Neural cell (in vitro differentiated cells): ENCODE results near the gene REL. TPM values are rescaled to one million over a fixed set of nuclear protein-coding genes. Genes with fewer than 3 reads are reported as not detected.

Source experiments
- H2AFZ ChIP-seq: fragments of 200-600, 300-800 bp; sonication (generic), shearing (Covaris generic); 2 replicates; pipeline ENCODE4 v1.6.0; 2014; ENCODE audit warnings: low read depth, mild to moderate bottlenecking, antibody characterized with exemption, low read length, moderate library complexity
- H3F3A ChIP-seq: fragments of 200-600 bp; shearing (Covaris generic); 2 replicates; pipeline ENCODE4 v1.6.1; 2016; ENCODE audit warnings: mild to moderate bottlenecking, moderate library complexity, mixed read lengths, antibody characterized with exemption, low read length; ENCODE audit not compliant: insufficient read depth, poor library complexity, severe bottlenecking
- H3K27ac ChIP-seq: fragments of 200-600, 300-800 bp; sonication (generic), shearing (Covaris generic); 2 replicates; pipeline ENCODE4 v1.5.1; 2014; ENCODE audit warnings: mild to moderate bottlenecking, low read length, moderate library complexity
- H3K27me3 ChIP-seq: fragments of 300-800, 200-600 bp; sonication (generic), shearing (Covaris generic); 2 replicates; pipeline ENCODE4 v1.6.0; 2014; ENCODE audit warnings: mild to moderate bottlenecking, low read depth, low read length, moderate library complexity; ENCODE audit not compliant: insufficient read depth
- H3K36me3 ChIP-seq: fragments of 300-800, 200-600 bp; sonication (generic), shearing (Covaris generic); 2 replicates; pipeline ENCODE4 v1.5.1; 2014; ENCODE audit warnings: mild to moderate bottlenecking, antibody characterized with exemption, low read length, moderate library complexity; ENCODE audit not compliant: insufficient read depth
- H3K4me2 ChIP-seq: fragments of 300-800, 200-600 bp; sonication (generic), shearing (Covaris generic); 2 replicates; pipeline ENCODE4 v1.6.0; 2014; ENCODE audit warnings: mild to moderate bottlenecking, low read length
- H3K4me3 ChIP-seq: fragments of 300-800, 200-600 bp; sonication (generic), shearing (Covaris generic); 2 replicates; pipeline ENCODE4 v1.5.1; 2014; ENCODE audit warnings: mild to moderate bottlenecking, low read length, moderate library complexity
- H3K79me2 ChIP-seq: fragments of 200-600 bp; shearing (Covaris generic); replicated peaks from 2 replicates; pipeline ENCODE4 v1.6.0; 2014; ENCODE audit warnings: mild to moderate bottlenecking, low read length, moderate library complexity; ENCODE audit not compliant: insufficient read depth
- H3K9ac ChIP-seq: fragments of 300-800, 200-600 bp; sonication (generic), shearing (Covaris generic); 2 replicates; pipeline ENCODE4 v1.6.1; 2016; ENCODE audit warnings: mild to moderate bottlenecking, low read length, mixed read lengths
- H3K9me2 ChIP-seq: fragments of 200-600 bp; shearing (Covaris generic); 2 replicates; pipeline ENCODE4 v1.6.1; 2016; ENCODE audit warnings: mild to moderate bottlenecking, low read length, mixed read lengths; ENCODE audit not compliant: insufficient read depth
- H3K9me3 ChIP-seq: fragments of 200-600, 300-800 bp; sonication (generic), shearing (Covaris generic); 2 replicates; pipeline ENCODE4 v1.6.1; 2016; ENCODE audit warnings: mild to moderate bottlenecking, mixed run types, low read length, moderate library complexity, mixed read lengths
- H4K20me1 ChIP-seq: fragments of 200-600 bp; shearing (Covaris generic); 2 replicates; pipeline ENCODE4 v1.6.1; 2016; ENCODE audit warnings: mild to moderate bottlenecking, mixed run types; ENCODE audit not compliant: insufficient read depth
- CTCF ChIP-seq: fragments of 450-650 bp; IDR thresholded peaks from 2 replicates; pipeline ENCODE4 v1.5.1; 2014; ENCODE audit warnings: antibody characterized with exemption, mild to moderate bottlenecking, moderate library complexity; ENCODE audit not compliant: poor library complexity, severe bottlenecking
- EP300 ChIP-seq: fragments of 450-650 bp; conservative IDR thresholded peaks from 2 replicates; pipeline ENCODE4 v1.6.1; 2014; ENCODE audit warnings: antibody characterized with exemption, mild to moderate bottlenecking, moderate library complexity; ENCODE audit not compliant: poor library complexity, severe bottlenecking
- EZH2 ChIP-seq: fragments of 200-600, 300-800 bp; shearing (Covaris generic), sonication (generic); IDR thresholded peaks from 2 replicates; pipeline ENCODE4 v1.6.1; 2014; ENCODE audit warnings: antibody characterized with exemption, low read length, borderline replicate concordance, mild to moderate bottlenecking; ENCODE audit not compliant: insufficient read depth, poor library complexity, severe bottlenecking
- MXI1 ChIP-seq: fragments of 450-650 bp; conservative IDR thresholded peaks from 2 replicates; pipeline ENCODE4 v1.6.1; 2014; ENCODE audit warnings: antibody characterized with exemption, mild to moderate bottlenecking; ENCODE audit not compliant: poor library complexity, severe bottlenecking
- POLR2AphosphoS5 ChIP-seq: IDR thresholded peaks from 2 replicates; pipeline ENCODE4 v1.6.1; 2012
- RAD21 ChIP-seq: fragments of 450-650 bp; conservative IDR thresholded peaks from 2 replicates; pipeline ENCODE4 v1.6.1; 2014; ENCODE audit warnings: antibody characterized with exemption, mild to moderate bottlenecking, moderate library complexity
- SMC3 ChIP-seq: fragments of 450-650 bp; conservative IDR thresholded peaks from 2 replicates; pipeline ENCODE4 v1.6.1; 2014; ENCODE audit warnings: antibody characterized with exemption, mild to moderate bottlenecking, moderate library complexity; ENCODE audit not compliant: poor library complexity
- TAF1 ChIP-seq: IDR thresholded peaks from 2 replicates; pipeline ENCODE4 v1.6.1; 2012; ENCODE audit warnings: low read depth
- polyA plus RNA-seq: library from polyadenylated mRNA; depleted of rRNA; stranded (reverse); fragments of >200 nt; gene quantifications from 2 replicates; pipeline ENCODE4 v1.2.3, GENCODE V29; 2014
- TF ChIP-seq, protein P1 (sequence below): IDR thresholded peaks from 2 replicates; pipeline ENCODE4 v1.6.1; 2012; ENCODE audit warnings: borderline replicate concordance

REL gene
- polyA plus RNA-seq, 1 donor from 2014 or later = 1.9 TPM

DNA sequence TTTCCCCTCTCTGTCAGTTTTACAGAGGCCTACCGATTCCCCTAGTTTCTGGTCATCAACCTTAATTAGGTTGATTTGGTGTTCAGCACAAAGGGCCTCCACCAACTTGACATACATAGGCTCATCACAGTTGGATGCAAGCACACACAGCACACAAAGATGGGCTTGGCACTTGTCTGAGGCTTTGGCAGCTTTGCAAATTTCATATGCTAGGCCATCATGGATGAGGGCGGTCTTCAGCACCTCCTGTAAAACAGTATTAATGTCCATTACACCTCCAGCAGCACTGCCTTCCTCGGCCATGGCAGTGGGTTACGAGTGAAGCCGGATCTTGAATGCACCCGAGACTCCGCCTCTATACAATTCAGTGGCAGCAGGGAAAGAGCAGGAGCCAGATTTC is 56.9 kb downstream of the REL start:
- TF ChIP-seq EZH2 (no peak), RAD21 (no peak), SMC3 (no peak), MXI1 (no peak), POLR2AphosphoS5 (no peak), TAF1 (no peak), EP300 (no peak), CTCF (no peak)
- TF ChIP-seq, protein P1, sequence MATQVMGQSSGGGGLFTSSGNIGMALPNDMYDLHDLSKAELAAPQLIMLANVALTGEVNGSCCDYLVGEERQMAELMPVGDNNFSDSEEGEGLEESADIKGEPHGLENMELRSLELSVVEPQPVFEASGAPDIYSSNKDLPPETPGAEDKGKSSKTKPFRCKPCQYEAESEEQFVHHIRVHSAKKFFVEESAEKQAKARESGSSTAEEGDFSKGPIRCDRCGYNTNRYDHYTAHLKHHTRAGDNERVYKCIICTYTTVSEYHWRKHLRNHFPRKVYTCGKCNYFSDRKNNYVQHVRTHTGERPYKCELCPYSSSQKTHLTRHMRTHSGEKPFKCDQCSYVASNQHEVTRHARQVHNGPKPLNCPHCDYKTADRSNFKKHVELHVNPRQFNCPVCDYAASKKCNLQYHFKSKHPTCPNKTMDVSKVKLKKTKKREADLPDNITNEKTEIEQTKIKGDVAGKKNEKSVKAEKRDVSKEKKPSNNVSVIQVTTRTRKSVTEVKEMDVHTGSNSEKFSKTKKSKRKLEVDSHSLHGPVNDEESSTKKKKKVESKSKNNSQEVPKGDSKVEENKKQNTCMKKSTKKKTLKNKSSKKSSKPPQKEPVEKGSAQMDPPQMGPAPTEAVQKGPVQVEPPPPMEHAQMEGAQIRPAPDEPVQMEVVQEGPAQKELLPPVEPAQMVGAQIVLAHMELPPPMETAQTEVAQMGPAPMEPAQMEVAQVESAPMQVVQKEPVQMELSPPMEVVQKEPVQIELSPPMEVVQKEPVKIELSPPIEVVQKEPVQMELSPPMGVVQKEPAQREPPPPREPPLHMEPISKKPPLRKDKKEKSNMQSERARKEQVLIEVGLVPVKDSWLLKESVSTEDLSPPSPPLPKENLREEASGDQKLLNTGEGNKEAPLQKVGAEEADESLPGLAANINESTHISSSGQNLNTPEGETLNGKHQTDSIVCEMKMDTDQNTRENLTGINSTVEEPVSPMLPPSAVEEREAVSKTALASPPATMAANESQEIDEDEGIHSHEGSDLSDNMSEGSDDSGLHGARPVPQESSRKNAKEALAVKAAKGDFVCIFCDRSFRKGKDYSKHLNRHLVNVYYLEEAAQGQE = no peak
- Histone ChIP-seq H3K79me2 (no peaks in the 10 kb centered on the region), H3F3A (no peaks in the 10 kb centered on the region)

DNA sequence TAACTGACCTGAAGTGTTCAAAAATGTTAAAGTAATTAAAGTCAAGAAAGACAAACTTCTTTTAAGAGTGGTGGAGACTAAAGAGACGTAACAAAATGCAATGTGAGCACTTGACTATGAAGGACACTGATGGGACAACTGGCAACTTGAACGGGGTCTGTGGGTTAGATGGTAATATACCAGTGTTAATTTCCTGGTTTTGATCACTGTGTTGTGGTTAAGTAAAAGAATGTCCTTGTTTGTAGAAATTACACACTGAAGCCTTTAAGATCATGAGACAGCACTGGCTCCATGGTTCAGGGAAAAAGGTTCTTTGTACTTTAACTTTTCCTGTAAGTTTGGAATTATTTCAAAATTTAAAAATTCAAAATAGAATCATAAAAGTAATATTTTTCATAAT is 58.2 kb downstream of the REL start:
- Histone ChIP-seq H3K36me3 (no peaks in the 10 kb centered on the region), H3K9me3 (no peaks in the 10 kb centered on the region), H3K27ac (no peak overlapping the region), H3K9me2 (no peaks in the 10 kb centered on the region), H3F3A (no peaks in the 10 kb centered on the region), H3K79me2 (no peaks in the 10 kb centered on the region), H2AFZ (no peak overlapping the region), H4K20me1 (no peaks in the 10 kb centered on the region), H3K4me2 (no peak overlapping the region), H3K4me3 (no peak overlapping the region), H3K9ac (no peak overlapping the region), H3K27me3 (no peaks in the 10 kb centered on the region)
- TF ChIP-seq TAF1 (no peak), MXI1 (no peak), CTCF (no peak), RAD21 (no peak), POLR2AphosphoS5 (no peak)
- TF ChIP-seq, protein P1 = no peak

More for the DNA sequence above, 56.9 kb downstream of the REL start:
- no peak overlapping the region for H3K27ac ChIP-seq
- no peak overlapping the region for H3K9ac ChIP-seq
- no peaks in the 10 kb centered on the region for H3K27me3 ChIP-seq
- H4K20me1 ChIP-seq = no peaks in the 10 kb centered on the region
- H3K36me3 ChIP-seq = no peaks in the 10 kb centered on the region
- H2AFZ ChIP-seq = no peak overlapping the region
- no peak overlapping the region for H3K4me2 ChIP-seq
- no peaks in the 10 kb centered on the region for H3K9me3 ChIP-seq
- H3K9me2 ChIP-seq = no peaks in the 10 kb centered on the region
- no peak overlapping the region for H3K4me3 ChIP-seq
